Adipocyte (in vitro differentiated cells): Measurements from ENCODE around the gene MMP25.

Source experiments
- DNase-seq: peaks from one replicate; pipeline ENCODE4 v3.0.0-alpha.2; 2015; ENCODE audit warnings: low read depth
- H3K27me3 ChIP-seq: replicated peaks from 2 replicates; pipeline ENCODE4 v1.7.0; 2013; ENCODE audit warnings: mild to moderate bottlenecking, low read length, moderate library complexity; ENCODE audit not compliant: control insufficient read depth, insufficient read depth
- H3K36me3 ChIP-seq: 2 replicates; pipeline ENCODE4 v1.7.0; 2013; ENCODE audit warnings: low read length, mild to moderate bottlenecking, moderate library complexity; ENCODE audit not compliant: control insufficient read depth, insufficient read depth, severe bottlenecking
- H3K4me1 ChIP-seq: 2 replicates; pipeline ENCODE4 v1.7.0; 2013; ENCODE audit warnings: mild to moderate bottlenecking, low read length, moderate library complexity; ENCODE audit not compliant: control insufficient read depth, insufficient read depth
- H3K4me3 ChIP-seq: 2 replicates; pipeline ENCODE4 v1.7.0; 2013; ENCODE audit warnings: mild to moderate bottlenecking, low read length, moderate library complexity
- H3K9ac ChIP-seq: 2 replicates; pipeline ENCODE4 v1.7.0; 2013; ENCODE audit warnings: mild to moderate bottlenecking, low read length, moderate library complexity
- H3K9me3 ChIP-seq: 2 replicates; pipeline ENCODE4 v1.7.0; 2013; ENCODE audit warnings: mild to moderate bottlenecking, low read length, moderate library complexity; ENCODE audit not compliant: control insufficient read depth

MMP25 gene

GRCh38 chr16:3092501-3092941 lies 46.2 kb downstream of the MMP25 start:
- H3K27me3 ChIP-seq: peaks cover 31% of the 10 kb centered on the region
- no peaks in the 10 kb centered on the region for H3K4me1 ChIP-seq
- DNase-seq: no peak
- no peak overlapping the region for H3K4me3 ChIP-seq
- H3K36me3 ChIP-seq: no peaks in the 10 kb centered on the region
- H3K9ac ChIP-seq: no peak overlapping the region
- no peaks in the 10 kb centered on the region for H3K9me3 ChIP-seq

GRCh38 chr16:3094289-3095027 lies 48.1 kb downstream of the MMP25 start:
- peak; percentile 29 for DNase-seq
- Histone ChIP-seq H3K4me3 (no peak overlapping the region), H3K9me3 (no peaks in the 10 kb centered on the region), H3K36me3 (no peaks in the 10 kb centered on the region), H3K4me1 (no peaks in the 10 kb centered on the region), H3K9ac (no peak overlapping the region), H3K27me3 (peaks cover 23% of the 10 kb centered on the region)

GRCh38 chr16:3095869-3096268 lies 49.5 kb downstream of the MMP25 start:
- Histone ChIP-seq H3K36me3 (no peaks in the 10 kb centered on the region), H3K4me1 (no peaks in the 10 kb centered on the region), H3K9me3 (no peaks in the 10 kb centered on the region), H3K4me3 (no peak overlapping the region), H3K9ac (no peak overlapping the region), H3K27me3 (peaks cover 28% of the 10 kb centered on the region)
- DNase-seq: peak; percentile 31

GRCh38 chr16:3096362-3096761 lies 50.0 kb downstream of the MMP25 start:
- no peak overlapping the region for H3K4me3 ChIP-seq
- no peaks in the 10 kb centered on the region for H3K9me3 ChIP-seq
- no peak overlapping the region for H3K9ac ChIP-seq
- peaks cover 26% of the 10 kb centered on the region for H3K27me3 ChIP-seq
- no peaks in the 10 kb centered on the region for H3K4me1 ChIP-seq
- no peak for DNase-seq
- no peaks in the 10 kb centered on the region for H3K36me3 ChIP-seq

GRCh38 chr16:3097266-3097665 lies 50.9 kb downstream of the MMP25 start:
- H3K36me3 ChIP-seq: no peaks in the 10 kb centered on the region
- peaks cover 17% of the 10 kb centered on the region for H3K27me3 ChIP-seq
- DNase-seq: no peak
- no peaks in the 10 kb centered on the region for H3K4me1 ChIP-seq
- no peak overlapping the region for H3K9ac ChIP-seq
- H3K9me3 ChIP-seq: no peaks in the 10 kb centered on the region
- H3K4me3 ChIP-seq: no peak overlapping the region

GRCh38 chr16:3098459-3099394 lies 52.4 kb downstream of the MMP25 start, which contains the start of gene ZSCAN10:
Gene ZSCAN10 (minus strand): TSS chr16:3099294. CDS start chr16:3092937, 6,357 bp downstream.
- H3K9me3 ChIP-seq: no peaks in the 10 kb centered on the region
- H3K9ac ChIP-seq: no peak within 1 kb of the TSS
- peaks cover 10% of the 10 kb centered on the region for H3K27me3 ChIP-seq
- peak within 1 kb of the TSS; percentile 12 for H3K4me3 ChIP-seq
- no peaks in the 10 kb centered on the region for H3K36me3 ChIP-seq
- H3K4me1 ChIP-seq: no peaks in the 10 kb centered on the region
- no peak for DNase-seq

GRCh38 chr16:3099395-3099731 lies 53.0 kb downstream of the MMP25 start:
- Histone ChIP-seq H3K4me1 (no peaks in the 10 kb centered on the region), H3K36me3 (no peaks in the 10 kb centered on the region), H3K9me3 (no peaks in the 10 kb centered on the region), H3K4me3 (no peak overlapping the region), H3K9ac (no peak overlapping the region), H3K27me3 (peaks cover 10% of the 10 kb centered on the region)
- no peak for DNase-seq

GRCh38 chr16:3099732-3100499 lies 53.6 kb downstream of the MMP25 start:
- Histone ChIP-seq H3K27me3 (peaks cover 10% of the 10 kb centered on the region), H3K36me3 (no peaks in the 10 kb centered on the region), H3K4me1 (no peaks in the 10 kb centered on the region), H3K9me3 (no peaks in the 10 kb centered on the region), H3K4me3 (peak overlapping the region; percentile 12), H3K9ac (no peak overlapping the region)
- DNase-seq: peak; percentile 95

GRCh38 chr16:3101018-3101840 lies 54.9 kb downstream of the MMP25 start:
- DNase-seq: peak; percentile 68
- H3K9ac ChIP-seq: no peak overlapping the region
- no peaks in the 10 kb centered on the region for H3K4me1 ChIP-seq
- peaks cover 10% of the 10 kb centered on the region for H3K27me3 ChIP-seq
- H3K4me3 ChIP-seq: no peak overlapping the region
- no peaks in the 10 kb centered on the region for H3K9me3 ChIP-seq
- no peaks in the 10 kb centered on the region for H3K36me3 ChIP-seq

GRCh38 chr16:3101841-3102470 lies 55.6 kb downstream of the MMP25 start:
- DNase-seq: no peak

More at GRCh38 chr16:3101841-3102470, 55.6 kb downstream of the MMP25 start:
- Histone ChIP-seq H3K9ac (no peak overlapping the region), H3K4me3 (no peak overlapping the region), H3K27me3 (peaks cover 10% of the 10 kb centered on the region), H3K4me1 (peaks cover 3% of the 10 kb centered on the region), H3K9me3 (no peaks in the 10 kb centered on the region), H3K36me3 (no peaks in the 10 kb centered on the region)
